Caco-2 (cell line): ENCODE data around the gene PTPRN2. TPM values are rescaled to one million over a fixed set of nuclear protein-coding genes. Genes with fewer than 3 reads are reported as not detected.

ENCODE experiments used
- BruUV-seq: library from RNA; stranded (reverse); fragments of 400-500 nt; replicated peaks from 2 replicates; lab custom pipeline; 2021; lab: Mats Ljungman, UMichigan
- CTCF ChIA-PET: fragments of 300-600 bp; sonication (Branson Sonifier 250); formaldehyde crosslinking; loops from one replicate; lab custom pipeline; 2022; ENCODE audit warnings: antibody characterized with exemption; lab: Charles Lee
- POLR2A ChIA-PET: fragments of 300-600 bp; sonication (Branson Sonifier 250); formaldehyde crosslinking; loops from one replicate; lab custom pipeline; 2022; ENCODE audit warnings: antibody characterized with exemption; lab: Charles Lee
- DNase-seq, 2 experiments: peaks; one replicate each; pipeline versions ENCODE4 v3.0.0 to v3.0.0-alpha.2; 2020 to 2022
- H3K27me3 ChIP-seq: replicated peaks from 2 replicates; pipeline ENCODE4 v1.6.0; 2011; ENCODE audit warnings: low read length; ENCODE audit not compliant: control insufficient read depth, insufficient read depth
- H3K36me3 ChIP-seq: 2 replicates; pipeline ENCODE4 v1.5.1; 2011; ENCODE audit warnings: low read length; ENCODE audit not compliant: control insufficient read depth, insufficient read depth
- H3K4me1 ChIP-seq: fragments of 250-450 bp; sonication (Bioruptor Pico); 2 replicates; pipeline ENCODE4 v1.5.1; 2020; ENCODE audit warnings: mild to moderate bottlenecking
- H3K4me3 ChIP-seq: 2 replicates; pipeline ENCODE4 v1.5.1; 2011; ENCODE audit warnings: low read depth, mild to moderate bottlenecking, control low read depth, low read length
- H3K9me3 ChIP-seq: fragments of 250-450 bp; sonication (Bioruptor Pico); 2 replicates; pipeline ENCODE4 v1.5.1; 2020; ENCODE audit warnings: mild to moderate bottlenecking, moderate library complexity
- H3K27ac Mint-ChIP-seq: one replicate; pipeline ENCODE4 v1.8.0; 2022; ENCODE audit warnings: mixed read lengths; ENCODE audit not compliant: unreplicated experiment
- H3K27me3 Mint-ChIP-seq: one replicate; pipeline ENCODE4 v1.8.0; 2022; ENCODE audit warnings: mixed read lengths; ENCODE audit not compliant: insufficient read depth, unreplicated experiment
- H3K36me3 Mint-ChIP-seq: one replicate; pipeline ENCODE4 v1.8.0; 2022; ENCODE audit warnings: mild to moderate bottlenecking, mixed read lengths; ENCODE audit not compliant: insufficient read depth, unreplicated experiment
- H3K4me1 Mint-ChIP-seq: one replicate; pipeline ENCODE4 v1.8.0; 2022; ENCODE audit warnings: low read depth, mixed read lengths; ENCODE audit not compliant: unreplicated experiment
- H3K4me3 Mint-ChIP-seq: one replicate; pipeline ENCODE4 v1.8.0; 2022; ENCODE audit warnings: mild to moderate bottlenecking, moderate library complexity, mixed read lengths; ENCODE audit not compliant: unreplicated experiment
- H3K9me3 Mint-ChIP-seq: one replicate; pipeline ENCODE4 v1.8.0; 2022; ENCODE audit warnings: mixed read lengths; ENCODE audit not compliant: unreplicated experiment
- CTCF ChIP-seq, 2 experiments: fragments of 200-600 bp in 1 of 2; IDR thresholded peaks; 1 replicate in 1 of 2; 2 replicates in 1 of 2; pipeline versions ENCODE4 v1.5.1 to v1.8.0; 2011 to 2022; ENCODE audit warnings: antibody characterized with exemption in 1 of 2, control low read depth in 1 of 2, inconsistent platforms in 1 of 2, low read depth in 1 of 2, low read length in 1 of 2, mild to moderate bottlenecking in 1 of 2, moderate library complexity in 1 of 2; ENCODE audit not compliant: insufficient read depth in 1 of 2, severe bottlenecking in 1 of 2, unreplicated experiment in 1 of 2
- intact Hi-C: fragments of 100-400 bp; cut with micrococcal nuclease; formaldehyde crosslinking; loops from one replicate; pipeline ENCODE4 v1.10.0; 2022; ENCODE audit not compliant: unreplicated experiment
- total RNA-seq: library from RNA; stranded (reverse); gene quantifications from 2 replicates; pipeline ENCODE4 v1.2.3, GENCODE V29; 2022

The PTPRN2 gene
- total RNA-seq, 1 experiment from 2014 or later: 1.4 TPM

GRCh38 chr7:158404031-158404761, 183.4 kb downstream of the PTPRN2 start:
- no peaks in the 10 kb centered on the region for H3K27me3 ChIP-seq
- Mint-ChIP-seq H3K27ac (no peak overlapping the region), H3K36me3 (no peaks in the 10 kb centered on the region), H3K4me3 (no peak overlapping the region), H3K27me3 (no peaks in the 10 kb centered on the region), H3K4me1 (peaks cover 12% of the 10 kb centered on the region), H3K9me3 (peaks cover 3% of the 10 kb centered on the region)
- ChIA-PET POLR2A (interaction anchor here (0.6 kb wide), 1 partner anchor 110 kb away, joined by 9 read pairs; no protein-coding TSS in a partner anchor), CTCF (interaction anchor here (0.5 kb wide), 1 partner anchor 944 kb away, joined by 3 read pairs; no protein-coding TSS in a partner anchor)
- intact Hi-C loops: no loop called here
- H3K36me3 ChIP-seq: no peaks in the 10 kb centered on the region
- no peak for DNase-seq
- H3K4me3 ChIP-seq: no peak overlapping the region
- H3K4me1 ChIP-seq: no peaks in the 10 kb centered on the region
- H3K9me3 ChIP-seq: no peaks in the 10 kb centered on the region
- no peak for TF ChIP-seq CTCF (IDR thresholded peaks at IDR 0.05; ENCODE audit: insufficient read depth in 1 of 2, low read depth in 1 of 2, low read length in 1 of 2, severe bottlenecking in 1 of 2, unreplicated experiment in 1 of 2)
- no TSS peak for BruUV-seq

DNA sequence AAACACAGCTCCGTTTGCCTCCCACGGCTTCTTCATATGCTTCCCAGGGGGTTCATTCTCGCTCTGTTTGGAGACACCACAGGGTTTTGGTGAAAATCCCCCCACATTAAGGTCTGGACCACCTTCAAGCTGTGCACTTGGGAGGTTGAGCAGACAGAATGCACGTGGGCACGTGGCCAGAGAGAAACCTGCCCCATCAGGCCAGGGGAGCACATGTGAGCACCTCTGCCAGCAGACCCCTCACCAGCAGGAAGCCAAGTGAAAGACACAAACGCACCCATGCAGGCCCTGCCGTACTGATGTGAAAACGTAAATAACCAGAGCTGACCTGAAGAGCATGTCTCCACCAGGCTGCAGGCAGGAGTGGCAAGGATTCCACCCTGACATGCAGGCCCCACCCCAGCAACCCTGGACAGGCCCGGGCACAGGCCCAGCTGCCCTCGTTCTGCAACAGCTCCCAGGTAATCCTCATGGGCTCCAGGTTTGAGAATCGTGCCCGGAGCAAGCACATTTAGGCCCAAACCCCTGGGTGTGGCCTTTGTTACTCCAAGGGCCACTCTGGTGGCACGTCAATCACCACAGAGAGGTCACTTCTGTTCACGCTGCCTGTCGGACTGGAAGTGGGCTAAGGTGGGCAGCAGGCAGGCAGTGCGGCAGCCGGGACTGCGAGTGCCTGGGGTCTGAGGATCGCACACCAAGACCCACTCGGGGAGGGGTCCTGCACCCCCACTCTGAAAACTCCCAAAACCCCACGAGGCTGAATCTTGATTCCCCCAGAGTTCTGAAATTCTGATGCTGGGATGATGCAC, 184.4 kb downstream of the PTPRN2 start:
- no peaks in the 10 kb centered on the region for H3K36me3 Mint-ChIP-seq
- ChIA-PET CTCF (no interaction called here), POLR2A (no interaction called here)
- no peaks in the 10 kb centered on the region for H3K27me3 ChIP-seq
- no TSS peak for BruUV-seq
- no peak overlapping the region for H3K4me3 ChIP-seq
- peaks cover 12% of the 10 kb centered on the region for H3K4me1 Mint-ChIP-seq
- H3K4me1 ChIP-seq: no peaks in the 10 kb centered on the region
- H3K27me3 Mint-ChIP-seq: no peaks in the 10 kb centered on the region
- DNase-seq: no peak
- no peaks in the 10 kb centered on the region for H3K36me3 ChIP-seq
- peaks cover 13% of the 10 kb centered on the region for H3K9me3 Mint-ChIP-seq
- peak overlapping the region; percentile 32 for H3K27ac Mint-ChIP-seq
- H3K9me3 ChIP-seq: no peaks in the 10 kb centered on the region
- intact Hi-C loops: no loop called here
- no peak for TF ChIP-seq CTCF (IDR thresholded peaks at IDR 0.05; ENCODE audit: insufficient read depth in 1 of 2, low read depth in 1 of 2, low read length in 1 of 2, severe bottlenecking in 1 of 2, unreplicated experiment in 1 of 2)
- no peak overlapping the region for H3K4me3 Mint-ChIP-seq

DNA sequence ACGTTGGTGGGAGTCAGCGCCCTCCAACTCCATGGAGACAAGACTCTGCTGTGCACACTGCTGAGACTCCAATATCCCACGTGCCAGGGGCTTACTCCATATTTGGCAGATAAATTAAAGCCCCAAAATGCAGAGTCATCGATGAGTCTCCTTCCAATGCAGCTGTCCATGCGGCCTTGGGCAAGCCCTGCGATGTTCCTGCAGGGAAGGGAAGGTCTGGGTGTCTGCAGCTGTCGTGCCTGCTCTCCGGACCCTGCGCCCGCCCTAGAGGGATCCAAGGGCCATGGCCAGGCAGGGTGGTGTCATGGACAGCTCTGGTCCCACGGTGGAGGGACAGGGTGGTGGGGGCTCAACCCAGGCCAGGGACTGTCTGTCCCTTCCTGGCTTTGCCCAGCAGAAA, 185.2 kb downstream of the PTPRN2 start:
- peaks cover 12% of the 10 kb centered on the region for H3K4me1 Mint-ChIP-seq
- TF ChIP-seq CTCF (IDR thresholded peaks at IDR 0.05; ENCODE audit: insufficient read depth in 1 of 2, low read depth in 1 of 2, low read length in 1 of 2, severe bottlenecking in 1 of 2, unreplicated experiment in 1 of 2): no peak

More for the DNA sequence above, 185.2 kb downstream of the PTPRN2 start:
- Mint-ChIP-seq H3K36me3 (no peaks in the 10 kb centered on the region), H3K27me3 (no peaks in the 10 kb centered on the region), H3K27ac (peak overlapping the region; percentile 32), H3K4me3 (no peak overlapping the region), H3K9me3 (peaks cover 15% of the 10 kb centered on the region)
- intact Hi-C loops: no loop called here
- ChIA-PET CTCF (no interaction called here), POLR2A (no interaction called here)
- BruUV-seq: no TSS peak
- Histone ChIP-seq H3K36me3 (no peaks in the 10 kb centered on the region), H3K4me1 (no peaks in the 10 kb centered on the region), H3K27me3 (no peaks in the 10 kb centered on the region), H3K9me3 (no peaks in the 10 kb centered on the region), H3K4me3 (no peak overlapping the region)
- no peak for DNase-seq
